Heart left ventricle (tissue), 16 donors: ENCODE results near the gene KRTAP4-3. TPM values are rescaled to one million over a fixed set of nuclear protein-coding genes. Genes with fewer than 3 reads are reported as not detected.
"Not testable (repeated sequence)": the region's sequence is repeated elsewhere in the genome, so short reads cannot be mapped to it uniquely, and the experiment has no call there.

Source experiments
- ATAC-seq, 4 donors: fragments of 200-7000 bp; cut with Tn5 transposase; one replicate each; pipeline ENCODE4 v1.9.1; 2020 to 2022; ENCODE audit warnings: moderate library complexity in 4 of 4, mild to moderate bottlenecking in 3 of 4, moderate number of reproducible peaks in 1 of 4
- DNase-seq, 5 donors: peaks; one replicate each; pipeline ENCODE4 v3.0.0-alpha.2; 2020
- H3K27ac ChIP-seq, 12 donors: fragments of 200-600 bp; sonication (generic) in 4 of 12; one replicate each; pipeline versions ENCODE4 v1.5.0 to v1.8.0; 2016 to 2022; ENCODE audit warnings: mild to moderate bottlenecking in 2 of 12
- H3K27me3 ChIP-seq, 9 donors: fragments of 200-600 bp; sonication (generic) in 2 of 9; one replicate each; pipeline versions ENCODE4 v1.5.1 to v1.8.0; 2016 to 2022; ENCODE audit warnings: mild to moderate bottlenecking in 3 of 9
- H3K36me3 ChIP-seq, 9 donors: fragments of 200-600 bp; sonication (generic) in 2 of 9; one replicate each; pipeline versions ENCODE4 v1.5.0 to v1.8.0; 2018 to 2022; ENCODE audit warnings: mild to moderate bottlenecking in 2 of 9
- H3K4me1 ChIP-seq, 12 donors: fragments of 200-600 bp; sonication (generic) in 4 of 12; one replicate each; pipeline versions ENCODE4 v1.5.0 to v1.8.0; 2016 to 2022; ENCODE audit warnings: mild to moderate bottlenecking in 3 of 12
- H3K4me3 ChIP-seq, 12 donors: fragments of 200-600 bp; sonication (generic) in 4 of 12; one replicate each; pipeline versions ENCODE4 v1.5.0 to v1.8.0; 2017 to 2022; ENCODE audit warnings: mild to moderate bottlenecking in 9 of 12, moderate library complexity in 4 of 12
- H3K9me3 ChIP-seq, 12 donors: fragments of 200-600 bp; sonication (generic) in 4 of 12; one replicate each; pipeline versions ENCODE4 v1.5.0 to v1.8.0; 2016 to 2022; ENCODE audit warnings: mild to moderate bottlenecking in 1 of 12
- POLR2A ChIP-seq, 2 donors: fragments of 450-650 bp; IDR thresholded peaks; one replicate each; pipeline ENCODE4 v1.6.1; 2017; ENCODE audit warnings: antibody characterized with exemption in 2 of 2, mild to moderate bottlenecking in 2 of 2, moderate library complexity in 2 of 2
- WGBS, 4 donors: extraction: QIAGEN DNeasy Blood & Tissue Kit in 2 of 4; methylation state at CpG; one replicate each; pipeline versions ENCODE4 v1.1.5 to v1.1.7; 2013 to 2018; 5-methylcytosine and 5-hydroxymethylcytosine counted together
- intact Hi-C, 10 donors: fragments of 100-400 bp; cut with DNase I; formaldehyde crosslinking; loops; one replicate each; pipeline versions ENCODE4 v1.11.1 to v1.14.2; 2022
- polyA plus RNA-seq, 2 donors: library from polyadenylated mRNA; stranded (reverse); fragments of 200-250 nt; gene quantifications; one replicate each; pipeline ENCODE4 v1.2.3, GENCODE V29; 2013
- total RNA-seq, 9 donors: library from RNA; depleted of rRNA in 2 of 9; stranded (reverse); fragments of >200 nt in 2 of 9; fragmentation: NEBNext Ultra II Directional in 3 of 9; extraction: Animal tissue kit (Norgen Biotek cat#: 25700) in 3 of 9; gene quantifications; one replicate each; pipeline versions ENCODE4 v1.1.0 to v1.2.4, GENCODE V29; 2016 to 2023
- TF ChIP-seq, protein P1 (sequence below), 12 donors: fragments of 200-600 bp; sonication (generic) in 4 of 12; IDR thresholded peaks; one replicate each; pipeline versions ENCODE4 v1.5.0 to v1.8.0; 2018 to 2022; ENCODE audit warnings: antibody characterized with exemption in 12 of 12, mild to moderate bottlenecking in 5 of 12
- donor health status: ischemic (EF 13 %, LVEDD 7.1; RV severe dilation, severe dysfunction).
- donor health status: healthy with polysubstance abuse.
- donor health status: DM: no; HTN: yes; CAD: no.
- donor health status: DM: no; HTN: no; CAD: no.
- donor health status: ischemic (EF 25% LVEDD 6.9; RV normal size, moderate dysfunction).
- donor health status: ischemic (EF 25% LVEDD 5.7; RV mildly dilated, moderate dysfunction).
- donor health status: healthy.
- donor health status: DM: yes; HTN: yes; CAD: no.
- donor health status: ischemic (EF 35%, LVEDD 5.7; RV mildly dilated, moderate dysfunction).
- donor health status: nonischemic (EF 11% LVEDD 7.7; RV severe dilation, severe dysfunction).
- donor health status: DM: yes; HTN: yes; CAD: no.
- donor health status: PGD.
- donor health status: ischemic (EF 29% LVEDD 5.4; RV normal size, mild dysfunction).
- donor health status: nonischemic (EF 23%, LVEDD 6.1; RV moderate dilation, normal function).

The KRTAP4-3 gene
- total and polyA plus RNA-seq, 11 donors, result not detected

DNA sequence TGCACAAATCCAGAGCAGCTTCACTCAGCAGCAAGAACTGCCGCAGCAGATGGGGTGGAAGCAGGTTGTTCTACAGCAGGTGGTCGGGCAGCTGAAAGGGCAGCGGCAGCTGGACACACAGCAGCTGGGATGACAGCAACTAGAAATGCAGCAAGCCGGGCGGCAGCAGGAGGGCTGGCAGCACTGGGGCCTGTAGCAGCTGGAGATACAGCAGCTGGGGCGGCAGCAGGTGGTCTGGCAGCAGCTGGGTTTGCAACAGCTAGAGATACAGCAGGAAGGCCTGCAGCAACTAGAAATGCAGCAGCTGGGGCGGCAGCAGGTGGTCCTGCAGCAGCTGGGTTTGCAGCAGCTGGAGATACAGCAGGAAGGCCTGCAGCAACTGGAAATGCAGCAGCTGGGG lies 460 bp downstream of the KRTAP4-3 start:
- H3K36me3 ChIP-seq, result no peaks in the 10 kb centered on the region
- TF ChIP-seq POLR2A (IDR thresholded peaks at IDR 0.05), result no peak
- TF ChIP-seq, protein P1, sequence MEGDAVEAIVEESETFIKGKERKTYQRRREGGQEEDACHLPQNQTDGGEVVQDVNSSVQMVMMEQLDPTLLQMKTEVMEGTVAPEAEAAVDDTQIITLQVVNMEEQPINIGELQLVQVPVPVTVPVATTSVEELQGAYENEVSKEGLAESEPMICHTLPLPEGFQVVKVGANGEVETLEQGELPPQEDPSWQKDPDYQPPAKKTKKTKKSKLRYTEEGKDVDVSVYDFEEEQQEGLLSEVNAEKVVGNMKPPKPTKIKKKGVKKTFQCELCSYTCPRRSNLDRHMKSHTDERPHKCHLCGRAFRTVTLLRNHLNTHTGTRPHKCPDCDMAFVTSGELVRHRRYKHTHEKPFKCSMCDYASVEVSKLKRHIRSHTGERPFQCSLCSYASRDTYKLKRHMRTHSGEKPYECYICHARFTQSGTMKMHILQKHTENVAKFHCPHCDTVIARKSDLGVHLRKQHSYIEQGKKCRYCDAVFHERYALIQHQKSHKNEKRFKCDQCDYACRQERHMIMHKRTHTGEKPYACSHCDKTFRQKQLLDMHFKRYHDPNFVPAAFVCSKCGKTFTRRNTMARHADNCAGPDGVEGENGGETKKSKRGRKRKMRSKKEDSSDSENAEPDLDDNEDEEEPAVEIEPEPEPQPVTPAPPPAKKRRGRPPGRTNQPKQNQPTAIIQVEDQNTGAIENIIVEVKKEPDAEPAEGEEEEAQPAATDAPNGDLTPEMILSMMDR (IDR thresholded peaks at IDR 0.05), result no peak
- H3K27ac ChIP-seq, result no peak overlapping the region
- no peaks in the 10 kb centered on the region for H3K9me3 ChIP-seq
- no peak overlapping the region for H3K4me3 ChIP-seq
- DNase-seq (no peak), ATAC-seq (no peak)
- WGBS, 4 donors, result 72 to 82% (median 80%) methylated on average over 7 of the region's 7 CpGs
- H3K27me3 ChIP-seq, result peaks cover 0 to 15% (median 0%) of the 10 kb centered on the region in 9 donors
- no peaks in the 10 kb centered on the region for H3K4me1 ChIP-seq
- intact Hi-C loops, result no loop called here

DNA sequence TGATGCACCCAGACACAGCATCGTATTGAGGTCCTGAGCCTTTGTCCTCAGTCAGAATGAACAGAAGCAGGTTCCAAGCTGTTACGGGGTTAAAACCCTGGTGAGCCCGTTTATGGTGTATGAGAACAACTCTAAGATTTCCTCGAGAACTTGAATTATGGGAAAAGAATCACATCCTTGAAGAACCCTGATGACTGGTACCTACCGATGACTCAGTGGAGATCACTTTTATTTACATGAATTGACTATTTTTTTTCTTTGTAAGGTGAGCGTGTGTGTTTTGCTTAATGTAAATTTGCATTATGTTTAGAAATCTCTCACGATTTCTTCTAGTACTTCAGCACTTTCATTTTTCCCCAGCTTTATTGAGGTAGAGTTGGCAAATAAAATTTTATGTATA lies 4.2 kb downstream of the KRTAP4-3 start:
- no peaks in the 10 kb centered on the region for H3K4me1 ChIP-seq
- WGBS, 4 donors, result 70 to 77% (median 74%) methylated on average over 7 of the region's 7 CpGs
- no peak for DNase-seq
- ATAC-seq, result no peak
- no peak for TF ChIP-seq POLR2A (IDR thresholded peaks at IDR 0.05)
- TF ChIP-seq, protein P1 (IDR thresholded peaks at IDR 0.05), result no peak
- H3K9me3 ChIP-seq, result no peaks in the 10 kb centered on the region
- H3K27me3 ChIP-seq, result peaks cover 0 to 20% (median 3%) of the 10 kb centered on the region in 9 donors
- intact Hi-C loops, result no loop called here
- H3K36me3 ChIP-seq, result no peaks in the 10 kb centered on the region
- no peak overlapping the region for H3K27ac ChIP-seq
- no peak overlapping the region for H3K4me3 ChIP-seq

DNA sequence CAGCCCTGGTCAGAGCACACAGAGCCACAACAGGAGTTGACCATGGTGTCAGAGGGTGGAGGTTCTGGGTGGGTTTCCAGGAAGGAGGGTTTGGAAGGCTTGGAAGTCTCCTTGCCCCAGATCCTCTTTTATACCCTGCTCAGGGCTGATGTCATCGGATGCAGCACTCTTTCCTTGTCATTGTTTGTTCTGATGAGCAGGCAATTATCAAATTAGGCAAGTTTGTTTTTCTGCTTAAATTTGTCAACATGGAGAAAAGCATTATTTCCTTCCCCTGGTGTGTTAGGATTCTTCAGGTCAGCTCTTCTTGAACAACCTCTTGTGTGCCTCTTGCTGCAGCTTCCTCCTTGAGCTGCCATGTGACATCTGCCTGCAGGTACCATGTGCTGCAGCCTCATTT lies 7.4 kb downstream of the KRTAP4-3 start, which contains the start of gene KRTAP4-4:
Gene KRTAP4-4, minus strand, starts transcription at position 101 of the 400 bp plus-strand sequence. Its CDS starts 57 bp downstream, at position 44.
- Histone ChIP-seq H3K4me1 (no peaks in the 10 kb centered on the region), H3K27me3 (peaks cover 0 to 37% (median 9%) of the 10 kb centered on the region in 9 donors), H3K36me3 (no peaks in the 10 kb centered on the region), H3K4me3 (no peak within 1 kb of the TSS), H3K27ac (no peak within 1 kb of the TSS), H3K9me3 (no peaks in the 10 kb centered on the region)
- 75 to 95% (median 82%) methylated on average over 1 of the region's 1 CpG for WGBS, 4 donors
- DNase-seq (no peak), ATAC-seq (no peak)
- intact Hi-C loops, result no loop called here
- TF ChIP-seq, protein P1 (IDR thresholded peaks at IDR 0.05), result no peak
- TF ChIP-seq POLR2A (IDR thresholded peaks at IDR 0.05), result no peak

DNA sequence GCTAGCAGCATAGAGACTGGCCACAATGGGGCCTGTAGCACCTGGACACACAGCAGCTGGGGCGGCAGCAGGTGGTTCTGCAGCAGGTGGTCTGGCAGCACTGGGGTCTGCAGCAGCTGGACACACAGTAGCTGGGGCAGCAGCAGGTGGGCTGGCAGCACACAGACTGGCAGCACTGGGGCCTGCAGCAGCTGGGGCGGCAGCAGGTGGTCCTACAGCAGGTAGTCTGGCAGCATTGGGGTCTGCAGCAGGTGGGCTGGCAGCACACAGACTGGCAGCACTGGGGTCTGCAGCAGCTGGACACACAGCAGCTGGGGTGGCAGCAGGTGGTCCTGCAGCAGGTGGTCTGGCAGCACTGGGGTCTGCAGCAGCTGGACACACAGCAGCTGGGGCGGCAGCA lies 7.8 kb downstream of the KRTAP4-3 start:
- peaks cover 0 to 37% (median 9%) of the 10 kb centered on the region in 9 donors for H3K27me3 ChIP-seq
- H3K4me3 ChIP-seq, H3K9me3 ChIP-seq, H3K36me3 ChIP-seq, H3K4me1 ChIP-seq, intact Hi-C loops, ATAC-seq, H3K27ac ChIP-seq, DNase-seq: not testable (repeated sequence)
- WGBS, 4 donors, result 63 to 93% (median 89%) methylated on average over 2 to 3 of the region's 3 CpGs

DNA sequence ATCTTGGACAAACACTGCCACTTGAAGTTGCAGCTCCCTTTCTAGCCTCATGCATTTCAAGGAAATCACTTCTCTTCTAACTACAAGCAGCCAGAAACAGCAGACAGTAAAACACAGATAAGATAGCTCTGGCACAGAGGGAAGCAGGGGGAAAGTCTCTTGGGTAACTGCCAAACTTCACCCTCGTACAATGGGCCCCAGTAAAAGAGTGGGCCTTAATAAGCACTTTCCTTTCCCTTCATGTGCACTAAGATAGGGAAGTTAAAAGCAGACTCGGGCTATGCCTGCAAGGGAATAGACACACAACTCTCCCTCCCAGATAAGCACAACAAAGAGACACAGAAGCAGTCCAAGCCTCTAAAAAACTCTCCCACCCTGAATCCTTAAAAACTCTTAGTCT lies 14.2 kb downstream of the KRTAP4-3 start:
- no peak for TF ChIP-seq POLR2A (IDR thresholded peaks at IDR 0.05)
- TF ChIP-seq, protein P1 (IDR thresholded peaks at IDR 0.05), result no peak
- no peak overlapping the region for H3K4me3 ChIP-seq

More for the DNA sequence above, 14.2 kb downstream of the KRTAP4-3 start:
- DNase-seq (no peak), ATAC-seq (no peak)
- H3K4me1 ChIP-seq, result no peaks in the 10 kb centered on the region
- intact Hi-C loops, result no loop called here
- H3K27ac ChIP-seq, result no peak overlapping the region
- WGBS, 4 donors, result 2 to 8% (median 3%) methylated on average over 2 of the region's 2 CpGs
- peaks cover 0 to 46% (median 4%) of the 10 kb centered on the region in 9 donors for H3K27me3 ChIP-seq
- H3K9me3 ChIP-seq, result peaks cover 0 to 4% (median 0%) of the 10 kb centered on the region in 12 donors
- no peaks in the 10 kb centered on the region for H3K36me3 ChIP-seq
